B cell (primary cell): ENCODE results near the gene CFLAR. TPM values are rescaled to one million over a fixed set of nuclear protein-coding genes. Genes with fewer than 3 reads are reported as not detected.

Experiments
- ATAC-seq: fragments of 200-7000 bp; cut with Tn5 transposase; one replicate; pipeline ENCODE4 v1.10.0; 2021; ENCODE audit warnings: low read depth, mild to moderate bottlenecking, moderate number of reproducible peaks, moderate library complexity
- CTCF ChIA-PET: fragments of 350-600 bp; sonication (Branson Sonifier 250); formaldehyde crosslinking; loops from one replicate; lab custom pipeline; 2021; ENCODE audit warnings: antibody characterized with exemption, inconsistent platforms; lab: Charles Lee
- POLR2A ChIA-PET: fragments of 350-600 bp; sonication (Branson Sonifier 250); formaldehyde crosslinking; loops from one replicate; lab custom pipeline; 2021; ENCODE audit warnings: antibody characterized with exemption; lab: Charles Lee
- DNase-seq: peaks from one replicate; pipeline ENCODE4 v3.0.0; 2013
- H2AFZ ChIP-seq: 2 replicates; pipeline ENCODE4 v1.6.1; 2012; ENCODE audit warnings: mild to moderate bottlenecking, low read depth, low read length; ENCODE audit not compliant: insufficient read depth, poor library complexity, severe bottlenecking
- H3K27ac ChIP-seq, 2 donors: 1 replicate in 1 of 2; 2 replicates in 1 of 2; pipeline ENCODE4 v1.5.1; 2012 to 2013; ENCODE audit warnings: low read length in 2 of 2, mild to moderate bottlenecking in 2 of 2, moderate library complexity in 1 of 2
- H3K27me3 ChIP-seq, 4 experiments: fragments of 200-600 bp in 1 of 4; sonication (generic) in 1 of 4; replicated peaks in 1 of 4; 1 replicate in 2 of 4; 2 replicates in 2 of 4; pipeline versions ENCODE4 v1.6.1 to v1.7.0; 2013 to 2016; ENCODE audit warnings: low read length in 3 of 4, mild to moderate bottlenecking in 2 of 4, mixed read lengths in 1 of 4, moderate library complexity in 1 of 4; ENCODE audit not compliant: insufficient read depth in 4 of 4, control insufficient read depth in 3 of 4; ENCODE audit errors: control extremely low read depth in 1 of 4
- H3K36me3 ChIP-seq, 2 experiments: replicated peaks in 1 of 2; 1 replicate in 1 of 2; 2 replicates in 1 of 2; pipeline versions ENCODE4 v1.6.1 to v1.7.1; 2013; ENCODE audit warnings: low read length in 1 of 2; ENCODE audit not compliant: insufficient read depth in 2 of 2, control insufficient read depth in 1 of 2; ENCODE audit errors: control extremely low read depth in 1 of 2, extremely low read depth in 1 of 2
- H3K4me1 ChIP-seq, 2 donors: fragments of 200-600 bp in 1 of 2; sonication (generic) in 1 of 2; 1 replicate in 1 of 2; 2 replicates in 1 of 2; pipeline versions ENCODE4 v1.5.1 to v1.6.1; 2013 to 2017; ENCODE audit warnings: low read length in 2 of 2; ENCODE audit not compliant: control insufficient read depth in 2 of 2, insufficient read depth in 2 of 2
- H3K4me2 ChIP-seq: replicated peaks from 2 replicates; pipeline ENCODE3; 2012; ENCODE audit warnings: mild to moderate bottlenecking, low read depth, low read length; ENCODE audit not compliant: poor library complexity, severe bottlenecking
- H3K4me3 ChIP-seq, 5 experiments: fragments of 200-600 bp in 1 of 5; sonication (generic) in 1 of 5; 1 replicate in 3 of 5; 2 replicates in 2 of 5; pipeline versions ENCODE4 v1.5.1 to v1.7.0; 2011 to 2016; ENCODE audit warnings: low read length in 4 of 5, mild to moderate bottlenecking in 4 of 5, low read depth in 2 of 5, control low read depth in 1 of 5, moderate library complexity in 1 of 5; ENCODE audit not compliant: insufficient read depth in 1 of 5; ENCODE audit errors: control extremely low read depth in 1 of 5, extremely low read depth in 1 of 5
- H3K79me2 ChIP-seq: fragments of 200-600 bp; sonication (generic); one replicate; pipeline ENCODE4 v1.6.0; 2016; ENCODE audit warnings: low read length; ENCODE audit not compliant: control insufficient read depth, insufficient read depth
- H3K9ac ChIP-seq: fragments of 200-600 bp; sonication (generic); 2 replicates; pipeline ENCODE4 v1.6.1; 2017; ENCODE audit warnings: mild to moderate bottlenecking, low read length, moderate library complexity
- H3K9me3 ChIP-seq, 3 donors: one replicate each; pipeline versions ENCODE4 v1.6.1 to v1.7.1; 2013; ENCODE audit warnings: low read length in 2 of 3; ENCODE audit not compliant: control insufficient read depth in 2 of 3, insufficient read depth in 1 of 3; ENCODE audit errors: control extremely low read depth in 1 of 3
- H4K20me1 ChIP-seq: 2 replicates; pipeline ENCODE4 v1.6.0; 2012; ENCODE audit warnings: mild to moderate bottlenecking, low read length; ENCODE audit not compliant: insufficient read depth, control insufficient read depth, poor library complexity, severe bottlenecking
- H3K27ac Mint-ChIP-seq: one replicate; pipeline ENCODE4 v1.8.0; 2021; ENCODE audit warnings: mixed read lengths
- H3K27me3 Mint-ChIP-seq: one replicate; pipeline ENCODE4 v1.8.0; 2021; ENCODE audit warnings: mixed read lengths
- H3K4me1 Mint-ChIP-seq: one replicate; pipeline ENCODE4 v1.8.0; 2021; ENCODE audit warnings: mixed read lengths
- H3K4me3 Mint-ChIP-seq: one replicate; pipeline ENCODE4 v1.8.0; 2021; ENCODE audit warnings: mixed read lengths
- H3K9me3 Mint-ChIP-seq: one replicate; pipeline ENCODE4 v1.8.0; 2022; ENCODE audit warnings: mixed read lengths; ENCODE audit not compliant: insufficient read depth
- CTCF ChIP-seq: fragments of 200-600 bp; IDR thresholded peaks from one replicate; pipeline ENCODE4 v1.8.0; 2022; ENCODE audit warnings: antibody characterized with exemption, mild to moderate bottlenecking
- EZH2 ChIP-seq: IDR thresholded peaks from 2 replicates; pipeline ENCODE4 v1.6.1; 2012; ENCODE audit warnings: borderline replicate concordance, low read depth, mild to moderate bottlenecking, moderate library complexity, low read length; ENCODE audit not compliant: insufficient read depth, poor library complexity, severe bottlenecking
- WGBS: methylation state at CpG from one replicate; pipeline ENCODE4 v1.1.5; 2013; ENCODE audit warnings: missing lambda C conversion rate; ENCODE audit not compliant: insufficient coverage; 5-methylcytosine and 5-hydroxymethylcytosine counted together
- intact Hi-C: fragments of 100-400 bp; cut with micrococcal nuclease; formaldehyde crosslinking; loops from one replicate; pipeline ENCODE4 v1.10.0; 2022
- polyA plus RNA-seq: library from polyadenylated mRNA; depleted of rRNA; stranded (reverse); fragments of >200 nt; gene quantifications from 2 replicates; pipeline ENCODE4 v1.2.3, GENCODE V29; 2012
- total RNA-seq, 2 donors: library from RNA; stranded (reverse); fragments of 120-200 nt in 1 of 2; gene quantifications; 1 replicate in 1 of 2; 2 replicates in 1 of 2; pipeline versions ENCODE4 v1.2.3 to v1.2.4, GENCODE V29; 2013 to 2022

Gene CFLAR
- total and polyA plus RNA-seq, 2 donors (not counting 1 experiment from before 2014, with no cell fraction given), result 58.4 to 216 TPM

- H3K4me3 Mint-ChIP-seq, result peak overlapping the region; percentile 91
- TF ChIP-seq EZH2 (no peak), CTCF (no peak)
- H3K4me3 ChIP-seq, result peak overlapping the region in 4 of 5 experiments; percentile 6 to 61 (median 21)
- no peaks in the 10 kb centered on the region for H3K27me3 ChIP-seq
- H2AFZ ChIP-seq, result peak overlapping the region; percentile 23
- peaks cover 6 to 9% of the 10 kb centered on the region in 2 experiments for H3K36me3 ChIP-seq
- no peaks in the 10 kb centered on the region for H4K20me1 ChIP-seq
- H3K4me1 ChIP-seq, result peaks cover 91 to 94% of the 10 kb centered on the region in 2 donors
- DNase-seq (no peak), ATAC-seq (no peak)
- no peaks in the 10 kb centered on the region for H3K9me3 ChIP-seq
- no peaks in the 10 kb centered on the region for H3K27me3 Mint-ChIP-seq
- peak overlapping the region; percentile 86 to 94 for H3K27ac ChIP-seq
- 88% methylated on average over 1 of the region's 2 CpGs for WGBS
- no peaks in the 10 kb centered on the region for H3K9me3 Mint-ChIP-seq
- H3K79me2 ChIP-seq, result peaks cover 98% of the 10 kb centered on the region
- peaks cover 88% of the 10 kb centered on the region for H3K4me1 Mint-ChIP-seq
- H3K4me2 ChIP-seq, result peak overlapping the region; percentile 87
- peak overlapping the region; percentile 98 for H3K27ac Mint-ChIP-seq
- H3K9ac ChIP-seq, result peak overlapping the region; percentile 54
- POLR2A ChIA-PET, result interaction anchor here (0.6 to 1.6 kb wide), 4 partner anchors 10 to 105 kb away, joined by 3 to 5 read pairs (median 3); no protein-coding TSS in a partner anchor
- intact Hi-C loops, result no loop called here
- CTCF ChIA-PET, result interaction anchor here (1.0 to 1.3 kb wide), 5 partner anchors 17 to 59 kb away, joined by 3 to 7 read pairs (median 3); no protein-coding TSS in a partner anchor
These were observed 11.2 kb downstream of the CFLAR start for GRCh38 chr2:201127152-201127511.

GRCh38 chr2:201127570-201127969 lies 11.6 kb downstream of the CFLAR start:
- Mint-ChIP-seq H3K27ac (peak overlapping the region; percentile 98), H3K4me1 (peaks cover 88% of the 10 kb centered on the region), H3K4me3 (peak overlapping the region; percentile 91), H3K9me3 (no peaks in the 10 kb centered on the region), H3K27me3 (no peaks in the 10 kb centered on the region)
- Histone ChIP-seq H3K79me2 (peaks cover 94% of the 10 kb centered on the region), H3K36me3 (peaks cover 6 to 9% of the 10 kb centered on the region in 2 experiments), H3K27ac (peak overlapping the region; percentile 86 to 94), H3K27me3 (no peaks in the 10 kb centered on the region), H3K4me2 (peak overlapping the region; percentile 87), H4K20me1 (no peaks in the 10 kb centered on the region), H2AFZ (peak overlapping the region; percentile 23), H3K9me3 (no peaks in the 10 kb centered on the region), H3K4me1 (peaks cover 89 to 94% of the 10 kb centered on the region in 2 donors), H3K4me3 (peak overlapping the region in 4 of 5 experiments; percentile 6 to 61 (median 14)), H3K9ac (peak overlapping the region; percentile 54)
- DNase-seq (peak; percentile 30), ATAC-seq (no peak)
- no peak for TF ChIP-seq EZH2
- TF ChIP-seq CTCF, result no peak
- ChIA-PET POLR2A (interaction anchor here (0.6 to 1.1 kb wide), 3 partner anchors 15 to 105 kb away, joined by 3 to 5 read pairs (median 3); no protein-coding TSS in a partner anchor), CTCF (interaction anchor here (1.0 to 1.3 kb wide), 4 partner anchors 17 to 59 kb away, joined by 3 to 7 read pairs (median 3); no protein-coding TSS in a partner anchor)
- intact Hi-C loops, result no loop called here
- WGBS, result 40% methylated on average over 1 of the region's 5 CpGs
